Stimulated activated CD8-positive, alpha-beta memory T cell treated with anti-CD3 and anti-CD28 coated beads, Interleukin-4, amount 100 ng/mL, for 48 hours (primary cell): ENCODE data around the gene MFAP3L.
"Not testable (repeated sequence)": the region's sequence is repeated elsewhere in the genome, so short reads cannot be mapped to it uniquely, and the experiment has no call there.

Experiments used
- DNase-seq: peaks from one replicate; pipeline ENCODE4 v3.0.0-alpha.2; 2020

Gene MFAP3L

GRCh38 chr4:169985881-169986280 lies 40.3 kb downstream of the MFAP3L start:
- no peak for DNase-seq

DNA sequence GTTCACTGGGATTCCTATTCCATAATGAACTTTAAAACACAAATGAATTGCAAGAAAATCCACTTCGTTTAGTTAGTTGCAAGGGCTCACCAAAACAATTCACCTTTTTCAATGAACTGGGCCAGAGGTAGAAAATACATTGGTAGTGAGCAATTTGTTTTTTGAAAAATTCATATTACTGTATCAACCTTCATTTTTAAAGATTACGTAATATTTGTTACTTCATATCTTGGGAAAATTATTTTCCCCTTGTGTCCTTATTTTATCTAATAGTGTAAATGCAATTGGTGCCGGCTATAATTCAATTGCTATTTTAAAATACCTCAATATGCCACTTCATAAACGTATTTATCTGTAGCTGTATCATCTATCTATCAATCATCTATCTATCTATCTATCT lies 41.5 kb downstream of the MFAP3L start:
- DNase-seq, result no peak

DNA sequence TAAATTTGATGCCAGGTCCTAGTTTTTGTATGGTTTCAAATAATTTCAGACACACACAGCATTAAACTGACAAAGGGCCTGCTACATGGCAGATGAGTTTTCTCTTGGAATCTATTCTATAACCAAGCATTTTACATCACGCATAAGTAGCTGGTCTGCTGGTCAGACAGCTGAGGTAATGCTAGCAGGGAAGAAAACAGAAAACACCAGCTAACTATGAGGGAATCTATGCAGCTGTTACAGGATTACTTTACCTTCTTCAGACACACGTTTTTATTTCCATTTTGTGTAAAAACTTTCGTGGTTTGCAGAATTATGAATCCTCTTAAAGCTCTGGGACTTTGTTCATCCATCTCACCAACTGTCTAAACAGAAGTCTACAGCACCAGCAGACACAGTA lies 42.0 kb downstream of the MFAP3L start:
- no peak for DNase-seq

DNA sequence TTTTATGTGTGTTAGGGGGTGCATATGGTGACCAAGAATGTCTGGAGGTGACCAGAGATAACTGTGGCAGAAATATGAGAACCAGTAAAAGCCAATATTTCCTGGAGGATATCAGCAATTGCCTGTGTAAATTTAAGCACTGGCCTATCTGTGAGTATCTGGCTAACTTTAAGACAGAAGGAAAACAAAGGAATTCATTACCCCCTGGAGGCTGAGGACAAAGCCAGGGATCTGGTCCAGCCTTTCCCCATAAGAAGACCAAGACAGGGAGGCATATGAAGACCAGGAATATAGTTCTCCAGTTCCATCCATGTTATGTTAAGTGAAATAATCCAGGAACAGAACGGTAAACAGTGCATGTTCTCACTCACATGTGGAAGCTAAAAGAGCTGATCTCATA lies 49.2 kb downstream of the MFAP3L start:
- no peak for DNase-seq

GRCh38 chr4:169975838-169976796 lies 50.1 kb downstream of the MFAP3L start:
- no peak for DNase-seq

GRCh38 chr4:169975131-169975837 lies 50.9 kb downstream of the MFAP3L start:
- DNase-seq, result no peak

- DNase-seq, result no peak
These were observed 54.7 kb downstream of the MFAP3L start for GRCh38 chr4:169971456-169972015.

DNA sequence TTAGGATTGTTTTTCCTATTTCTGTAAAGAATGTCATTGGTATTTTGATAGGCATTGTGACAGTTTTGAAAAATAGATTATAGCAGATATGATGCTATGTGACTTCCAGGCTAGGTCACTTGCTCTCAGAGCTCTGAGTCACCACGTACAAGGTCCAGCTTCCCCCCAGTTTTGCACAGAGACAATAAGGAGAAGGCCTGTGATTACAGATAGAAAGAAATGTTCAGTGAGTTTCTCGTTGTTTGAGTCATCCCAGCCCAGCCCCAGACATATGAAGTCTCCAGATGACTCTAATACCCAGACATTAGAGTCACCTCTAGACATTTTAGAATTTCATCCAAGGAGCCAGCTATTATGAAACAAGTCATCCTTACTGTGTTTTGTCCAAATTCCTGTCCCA lies 57.2 kb downstream of the MFAP3L start:
- no peak for DNase-seq

GRCh38 chr4:169963998-169964397 lies 62.2 kb downstream of the MFAP3L start:
- no peak for DNase-seq

DNA sequence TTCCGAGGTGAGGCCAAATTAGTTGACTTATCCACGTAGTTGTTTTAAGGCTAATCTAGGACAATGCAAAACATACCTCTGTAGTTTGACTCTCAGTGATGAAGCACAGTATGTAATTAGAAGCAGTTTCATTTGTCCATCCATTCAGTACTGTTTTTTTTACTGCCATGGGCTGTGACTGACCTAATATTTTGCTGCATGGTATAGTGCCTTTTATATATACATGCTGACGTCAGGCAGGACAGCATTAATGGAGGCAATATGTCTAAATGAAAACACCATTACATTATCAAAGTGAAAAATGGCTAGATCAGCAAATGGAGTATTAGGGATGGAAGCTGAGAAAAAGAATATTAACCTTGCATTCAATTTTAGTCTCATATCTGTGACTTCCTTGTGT lies 66.9 kb downstream of the MFAP3L start:
- no peak for DNase-seq

DNA sequence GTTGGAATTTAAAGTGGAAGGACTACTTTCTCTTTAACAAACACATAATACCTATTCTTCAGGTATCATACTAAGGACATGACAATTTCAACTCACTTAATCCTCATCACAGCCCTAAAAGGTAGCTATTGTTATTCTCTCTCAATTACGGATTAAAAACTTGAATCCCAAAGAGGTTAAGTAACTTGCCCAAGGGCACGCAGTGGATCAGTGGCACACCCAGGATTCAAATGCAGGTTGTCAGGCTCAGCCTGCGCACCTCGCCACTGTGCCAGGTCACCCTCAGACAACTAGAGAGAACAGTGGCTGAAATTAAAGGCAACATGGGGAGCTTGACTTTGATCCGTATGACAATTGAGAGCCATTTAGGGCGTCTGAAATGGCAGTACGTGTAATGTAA lies 67.6 kb downstream of the MFAP3L start:
- DNase-seq, result no peak

DNA sequence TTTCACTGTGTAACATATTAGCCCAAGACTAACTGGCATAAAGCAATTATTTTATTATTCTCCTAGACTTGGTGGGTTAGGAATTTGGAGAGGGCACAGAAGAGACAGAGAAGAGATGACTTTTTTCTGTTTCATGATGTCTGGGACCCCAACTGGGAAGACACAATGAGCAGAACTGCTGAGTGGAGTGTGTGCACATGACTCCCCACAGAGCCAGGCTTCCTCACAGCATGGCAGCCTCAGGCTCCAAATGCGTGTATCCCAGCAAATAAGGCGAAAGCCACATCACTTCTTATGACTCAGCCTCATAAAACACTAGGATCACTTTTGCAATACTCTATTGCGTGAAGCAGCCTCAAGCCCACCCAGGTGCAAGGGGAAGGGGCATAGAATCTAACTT lies 68.4 kb downstream of the MFAP3L start:
- no peak for DNase-seq

DNA sequence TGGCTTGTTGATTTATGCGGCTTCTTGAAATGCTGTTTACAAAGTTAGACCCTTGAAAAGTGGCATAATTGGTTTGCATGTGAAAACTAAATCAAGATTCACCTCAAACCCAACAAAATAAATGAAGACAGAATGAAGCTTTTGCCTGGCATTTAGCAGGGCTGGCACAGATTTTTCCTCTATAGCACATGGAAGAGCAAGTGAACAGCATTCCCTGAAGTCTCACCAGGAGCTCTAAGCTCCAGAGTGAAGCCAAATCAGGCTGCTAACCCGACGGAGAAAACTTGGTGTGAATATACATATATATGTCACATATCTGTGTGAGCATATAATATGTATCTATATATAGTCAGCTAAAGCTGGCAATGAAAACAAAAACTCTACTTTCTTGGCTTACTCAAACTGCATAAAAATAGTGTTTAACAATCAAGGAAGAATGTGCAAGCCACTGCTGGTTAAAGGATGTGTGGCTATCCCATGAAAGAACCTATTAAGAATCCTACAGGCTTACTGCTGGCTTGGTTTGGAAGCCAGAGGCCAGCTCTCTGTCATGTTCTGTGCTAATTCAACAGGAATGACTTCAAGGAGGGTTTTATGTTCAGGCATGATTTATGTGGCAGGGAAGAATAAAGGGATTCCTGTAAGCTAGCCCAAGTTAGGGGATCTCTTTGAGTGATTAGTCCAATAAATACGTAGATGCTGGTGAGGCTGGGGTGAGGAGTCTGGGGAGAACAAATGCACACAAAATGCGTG lies 69.9 kb downstream of the MFAP3L start:
- no peak for DNase-seq

GRCh38 chr4:169955521-169955920 lies 70.7 kb downstream of the MFAP3L start:
- DNase-seq, result no peak

- no peak for DNase-seq
These were observed 73.8 kb downstream of the MFAP3L start for GRCh38 chr4:169952236-169953002.

DNA sequence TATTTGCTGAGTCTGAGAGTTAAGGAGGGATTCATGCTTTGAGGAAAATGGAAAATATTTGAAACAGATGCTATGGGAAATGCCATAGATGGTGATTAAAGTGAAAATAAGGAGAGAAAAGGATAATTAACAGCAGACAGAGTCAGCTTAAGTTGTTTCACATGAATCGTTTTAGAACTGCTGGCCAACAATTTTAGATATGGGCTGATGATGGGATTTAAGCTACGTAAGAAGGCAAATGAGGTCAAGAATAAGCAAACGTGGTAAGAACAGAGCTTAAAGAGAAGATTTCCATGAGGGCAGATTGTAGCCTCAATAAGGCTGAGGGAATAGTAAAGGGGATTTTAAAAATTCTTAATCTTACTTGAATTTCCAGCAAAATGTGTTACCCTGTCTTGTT lies 77.9 kb downstream of the MFAP3L start:
- no peak for DNase-seq

DNA sequence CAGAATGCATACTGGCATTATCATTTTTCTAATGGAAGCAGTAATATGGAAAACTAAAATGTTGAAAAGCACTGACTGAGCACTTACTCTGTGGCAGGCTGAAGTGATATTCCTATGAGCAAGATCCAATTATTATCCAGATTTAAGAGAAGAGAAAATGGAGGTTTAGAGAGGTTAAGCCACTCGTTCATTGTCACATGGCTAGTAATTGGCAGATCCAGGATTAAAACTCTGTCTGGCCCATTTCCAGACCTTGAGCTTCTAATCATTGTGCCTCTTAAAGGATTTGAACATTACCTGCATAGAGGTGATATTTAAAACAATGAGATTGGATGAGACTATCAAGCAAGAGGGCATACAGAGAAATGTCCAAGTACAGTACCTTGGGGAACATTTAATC lies 80.6 kb downstream of the MFAP3L start:
- no peak for DNase-seq

DNA sequence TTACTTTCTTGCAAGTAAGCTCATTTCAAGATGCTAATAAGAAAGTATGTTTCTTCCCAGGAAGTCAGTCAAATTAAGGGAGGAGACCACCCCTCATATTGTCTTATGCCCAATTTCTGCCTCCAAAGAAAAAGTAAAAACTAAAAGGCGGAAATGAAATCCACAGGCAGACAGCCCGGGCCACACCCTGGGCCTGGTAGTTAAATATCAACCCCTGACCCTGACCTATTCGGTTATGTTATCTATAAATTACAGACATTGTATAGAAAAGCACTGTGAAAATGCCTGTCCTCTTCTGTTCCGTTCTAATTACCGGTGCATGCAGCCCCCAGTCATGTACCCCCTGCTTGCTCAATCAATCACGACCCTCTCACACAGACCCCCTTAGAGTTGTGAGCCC lies 82.6 kb downstream of the MFAP3L start:
- not testable (repeated sequence) for DNase-seq

DNA sequence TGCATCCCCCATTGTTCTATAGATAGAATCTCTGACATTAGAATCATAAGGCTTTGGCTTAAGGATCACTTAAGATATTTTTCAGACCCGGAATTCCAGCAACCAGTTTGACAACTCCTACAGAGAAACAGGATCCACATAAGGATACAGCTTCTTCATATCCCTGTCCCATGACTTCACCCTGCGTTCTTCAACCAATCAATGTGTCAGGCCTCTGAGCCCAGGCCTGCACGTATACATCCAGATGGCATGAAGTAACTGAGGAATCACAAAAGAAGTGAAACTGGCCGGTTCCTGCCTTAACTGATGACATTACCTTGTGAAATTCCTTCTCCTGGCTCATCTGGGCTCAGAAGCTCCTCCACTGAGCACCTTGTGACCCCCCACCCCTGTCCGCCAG lies 85.1 kb downstream of the MFAP3L start:
- no peak for DNase-seq

DNA sequence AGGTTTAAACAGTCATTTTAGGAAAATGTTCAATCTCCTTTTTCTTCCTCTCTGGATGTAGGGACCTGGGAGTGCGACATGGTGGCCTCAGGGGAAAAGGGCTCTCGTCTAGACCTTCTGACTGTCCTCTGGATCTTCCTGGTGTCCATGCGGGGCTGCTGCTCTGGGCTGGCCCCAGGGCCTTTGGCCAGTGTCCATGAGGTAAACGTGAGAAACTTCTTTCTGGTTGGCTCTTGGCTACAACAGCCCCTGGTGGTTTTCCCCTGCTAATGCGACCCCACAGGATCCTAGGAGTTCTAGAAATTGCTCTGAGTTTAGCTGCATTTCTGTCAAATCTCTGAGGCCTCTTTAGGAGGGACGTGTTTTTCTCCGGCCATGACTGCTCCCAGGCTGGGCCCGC lies 85.7 kb downstream of the MFAP3L start:
- DNase-seq, result no peak
